Body of pancreas (tissue), 4 donors: Measurements from ENCODE around the gene SLC25A41. TPM values are rescaled to one million over a fixed set of nuclear protein-coding genes. Genes with fewer than 3 reads are reported as not detected.
"Not testable (repeated sequence)": the region's sequence is repeated elsewhere in the genome, so short reads cannot be mapped to it uniquely, and the experiment has no call there.

Source experiments
- ATAC-seq: fragments of 150-250 bp; one replicate; pipeline ENCODE4 v1.9.1; 2016
- DNase-seq, 4 donors: peaks; one replicate each; pipeline ENCODE4 v3.0.0-alpha.2; 2019
- H3K27ac ChIP-seq, 4 donors: fragments of 200-600 bp; sonication (generic); 1 replicate in 3 of 4; 2 replicates in 1 of 4; pipeline versions ENCODE4 v1.5.1 to v1.6.1; 2016 to 2019; ENCODE audit warnings: mild to moderate bottlenecking in 1 of 4, mixed read lengths in 1 of 4, moderate library complexity in 1 of 4
- H3K27me3 ChIP-seq, 2 donors: fragments of 200-600 bp; sonication (generic); one replicate each; pipeline ENCODE4 v1.6.0; 2016; ENCODE audit warnings: mild to moderate bottlenecking in 1 of 2
- H3K36me3 ChIP-seq, 2 donors: fragments of 200-600 bp; sonication (generic); replicated peaks in 1 of 2; 2 replicates each; pipeline ENCODE4 v1.5.1; 2016; ENCODE audit warnings: low read depth in 2 of 2; ENCODE audit not compliant: insufficient read depth in 1 of 2
- H3K4me1 ChIP-seq: fragments of 200-600 bp; sonication (generic); one replicate; pipeline ENCODE4 v1.6.0; 2016
- H3K4me3 ChIP-seq, 2 donors: fragments of 200-600 bp; sonication (generic); 1 replicate in 1 of 2; 2 replicates in 1 of 2; pipeline ENCODE4 v1.5.1; 2016 to 2019
- H3K9me3 ChIP-seq, 3 donors: fragments of 200-600 bp; sonication (generic); 1 replicate in 2 of 3; 2 replicates in 1 of 3; pipeline ENCODE4 v1.5.1; 2016
- POLR2A ChIP-seq, 3 donors: fragments of 450-650 bp; IDR thresholded peaks; one replicate each; pipeline ENCODE4 v1.6.1; 2016; ENCODE audit warnings: antibody characterized with exemption in 3 of 3, mild to moderate bottlenecking in 2 of 3
- WGBS, 2 donors: methylation state at CpG; one replicate each; pipeline ENCODE4 v1.1.5; 2017; 5-methylcytosine and 5-hydroxymethylcytosine counted together
- intact Hi-C: fragments of 100-400 bp; cut with DNase I; formaldehyde crosslinking; loops from one replicate; pipeline ENCODE4 v1.15.1; 2023
- total RNA-seq, 2 donors: library from RNA; depleted of rRNA; stranded (reverse); fragments of >200 nt; gene quantifications; one replicate each; pipeline ENCODE4 v1.1.0, GENCODE V29; 2016
- TF ChIP-seq, protein P1 (sequence below), 7 experiments: fragments of 450-650 bp in 4 of 7; fragments of 200-600 bp in 3 of 7; sonication (generic) in 3 of 7; IDR thresholded peaks; one replicate each; pipeline ENCODE4 v1.5.1; 2016 to 2019; ENCODE audit warnings: antibody characterized with exemption in 7 of 7

SLC25A41 gene
- total RNA-seq, 2 donors from 2014 or later, result not detected

- H3K27me3 ChIP-seq, result no peaks in the 10 kb centered on the region
- 83 to 86% methylated on average over 11 of the region's 11 CpGs for WGBS, 2 donors
- intact Hi-C loops, result no loop called here
- no peaks in the 10 kb centered on the region for H3K36me3 ChIP-seq
- no peak for DNase-seq
- no peaks in the 10 kb centered on the region for H3K9me3 ChIP-seq
- H3K27ac ChIP-seq, result no peak overlapping the region
- H3K4me3 ChIP-seq, result no peak overlapping the region
- no peak for ATAC-seq
- H3K4me1 ChIP-seq, result no peaks in the 10 kb centered on the region
- no peak for TF ChIP-seq POLR2A (IDR thresholded peaks at IDR 0.05)
- TF ChIP-seq, protein P1, sequence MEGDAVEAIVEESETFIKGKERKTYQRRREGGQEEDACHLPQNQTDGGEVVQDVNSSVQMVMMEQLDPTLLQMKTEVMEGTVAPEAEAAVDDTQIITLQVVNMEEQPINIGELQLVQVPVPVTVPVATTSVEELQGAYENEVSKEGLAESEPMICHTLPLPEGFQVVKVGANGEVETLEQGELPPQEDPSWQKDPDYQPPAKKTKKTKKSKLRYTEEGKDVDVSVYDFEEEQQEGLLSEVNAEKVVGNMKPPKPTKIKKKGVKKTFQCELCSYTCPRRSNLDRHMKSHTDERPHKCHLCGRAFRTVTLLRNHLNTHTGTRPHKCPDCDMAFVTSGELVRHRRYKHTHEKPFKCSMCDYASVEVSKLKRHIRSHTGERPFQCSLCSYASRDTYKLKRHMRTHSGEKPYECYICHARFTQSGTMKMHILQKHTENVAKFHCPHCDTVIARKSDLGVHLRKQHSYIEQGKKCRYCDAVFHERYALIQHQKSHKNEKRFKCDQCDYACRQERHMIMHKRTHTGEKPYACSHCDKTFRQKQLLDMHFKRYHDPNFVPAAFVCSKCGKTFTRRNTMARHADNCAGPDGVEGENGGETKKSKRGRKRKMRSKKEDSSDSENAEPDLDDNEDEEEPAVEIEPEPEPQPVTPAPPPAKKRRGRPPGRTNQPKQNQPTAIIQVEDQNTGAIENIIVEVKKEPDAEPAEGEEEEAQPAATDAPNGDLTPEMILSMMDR (IDR thresholded peaks at IDR 0.05), result no peak
These were observed 1.7 kb downstream of the SLC25A41 start for GRCh38 chr19:6431891-6432290.

DNA sequence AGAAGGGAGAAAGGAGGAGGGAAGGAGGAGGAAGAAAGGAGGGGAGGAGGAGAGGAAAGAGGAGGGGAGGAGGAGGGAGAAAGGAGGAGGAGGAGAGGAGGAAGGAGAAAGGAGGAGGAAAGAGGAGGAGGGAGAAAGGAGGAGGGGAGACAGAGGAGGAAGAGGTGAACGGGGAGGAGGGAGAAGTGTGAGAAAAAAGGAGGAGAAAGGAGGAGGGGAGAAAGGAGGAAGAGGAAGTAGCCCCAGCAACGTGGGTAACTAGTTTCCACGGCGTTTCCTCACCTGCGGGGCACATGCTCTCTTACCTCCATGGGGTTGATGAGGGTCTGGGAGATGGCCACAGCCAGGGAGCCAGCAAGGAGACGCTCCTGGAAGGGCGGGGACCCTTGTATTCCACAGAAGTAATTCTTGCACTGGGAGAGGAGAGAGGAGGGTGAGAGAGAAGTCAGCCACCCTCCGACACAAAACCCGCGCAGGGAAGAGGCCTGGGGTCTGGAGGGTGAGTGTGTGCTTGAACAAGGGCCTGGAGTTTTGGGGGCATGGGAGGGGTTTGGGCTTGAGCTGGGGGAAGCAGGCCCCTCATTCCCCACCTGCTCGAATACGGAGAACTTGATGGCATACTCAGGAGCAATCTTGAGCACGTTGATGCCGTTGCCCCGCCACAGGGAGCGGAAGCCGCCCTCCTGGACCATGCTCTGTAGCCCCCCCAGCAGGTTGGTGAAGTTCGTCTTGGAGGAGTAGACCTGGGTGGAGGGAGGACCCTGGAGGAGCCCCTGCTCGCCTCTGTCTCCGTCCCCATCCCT, 3.9 kb downstream of the SLC25A41 start:
- no peak overlapping the region for H3K4me3 ChIP-seq
- H3K9me3 ChIP-seq, result no peaks in the 10 kb centered on the region
- intact Hi-C loops, result no loop called here
- DNase-seq (no peak), ATAC-seq (no peak)
- no peak overlapping the region for H3K27ac ChIP-seq
- H3K36me3 ChIP-seq, result no peaks in the 10 kb centered on the region
- peaks cover 6% of the 10 kb centered on the region for H3K4me1 ChIP-seq
- H3K27me3 ChIP-seq, result no peaks in the 10 kb centered on the region
- 51% methylated on average over 16 to 20 of the region's 20 CpGs for WGBS, 2 donors
- no peak for TF ChIP-seq POLR2A (IDR thresholded peaks at IDR 0.05)
- TF ChIP-seq, protein P1 (IDR thresholded peaks at IDR 0.05), result no peak

DNA sequence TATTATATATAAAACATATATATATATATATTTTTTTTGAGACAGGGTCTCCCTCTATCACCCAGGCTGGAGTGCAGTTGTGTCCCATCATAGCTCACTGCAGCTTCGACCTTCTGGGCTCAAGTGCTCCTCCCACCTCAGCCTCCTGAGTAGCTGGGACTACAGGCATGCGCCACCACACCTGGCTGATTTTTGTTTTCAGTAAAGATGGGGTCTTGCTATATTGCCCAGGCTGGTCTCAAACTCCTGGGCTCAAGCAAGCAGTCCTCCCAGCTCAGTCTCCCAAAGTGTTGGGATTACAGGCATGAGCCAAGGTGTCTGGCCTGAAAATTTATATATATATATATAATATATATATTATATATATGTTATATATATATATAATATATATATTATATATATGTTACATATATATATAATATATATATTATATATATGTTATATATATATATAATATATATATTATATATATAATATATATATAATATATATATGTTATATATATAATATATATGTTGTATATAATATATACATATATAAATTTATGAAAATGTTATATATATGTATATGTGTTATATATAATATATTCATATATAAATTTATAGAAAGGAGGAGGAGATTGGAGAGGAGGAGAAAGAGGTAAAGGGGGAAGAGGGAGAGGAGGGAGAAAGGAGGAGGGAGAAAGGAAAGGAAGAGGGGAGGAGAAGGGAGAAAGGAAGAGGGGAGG, 4.7 kb downstream of the SLC25A41 start:
- ATAC-seq, intact Hi-C loops, H3K9me3 ChIP-seq, DNase-seq, H3K4me3 ChIP-seq, H3K27me3 ChIP-seq, H3K4me1 ChIP-seq, H3K27ac ChIP-seq, H3K36me3 ChIP-seq: not testable (repeated sequence)
- WGBS, 2 donors, result 86 to 95% methylated on average over 2 of the region's 2 CpGs

DNA sequence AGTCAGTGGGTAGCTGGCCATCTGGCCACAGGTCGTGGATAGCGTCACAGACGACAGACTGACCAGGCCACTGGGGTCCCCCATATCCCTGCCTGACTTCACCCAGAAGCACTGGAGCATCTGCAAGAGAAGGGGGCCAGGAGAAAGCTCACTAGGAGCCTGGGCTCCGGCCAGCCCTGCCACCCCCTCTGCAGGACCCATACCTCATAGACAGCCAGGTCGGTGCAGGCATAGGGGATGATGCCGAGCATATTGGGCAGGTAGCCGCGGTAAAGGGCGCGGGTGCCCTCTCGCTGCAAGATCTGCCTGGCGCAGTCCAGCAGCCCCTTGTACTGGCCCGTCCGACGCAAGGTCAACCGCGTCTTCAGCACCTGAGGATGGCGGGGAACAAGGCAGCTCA, 6.4 kb downstream of the SLC25A41 start:
- H3K27me3 ChIP-seq, result no peaks in the 10 kb centered on the region
- no peak overlapping the region for H3K27ac ChIP-seq
- WGBS, 2 donors, result 93 to 97% methylated on average over 4 to 18 of the region's 18 CpGs
- no peak for DNase-seq
- H3K4me3 ChIP-seq, result no peak overlapping the region
- no peaks in the 10 kb centered on the region for H3K9me3 ChIP-seq
- no peak for ATAC-seq
- intact Hi-C loops, result no loop called here
- H3K4me1 ChIP-seq, result peaks cover 19% of the 10 kb centered on the region
- TF ChIP-seq, protein P1 (IDR thresholded peaks at IDR 0.05), result no peak
- TF ChIP-seq POLR2A (IDR thresholded peaks at IDR 0.05), result no peak
- no peaks in the 10 kb centered on the region for H3K36me3 ChIP-seq

DNA sequence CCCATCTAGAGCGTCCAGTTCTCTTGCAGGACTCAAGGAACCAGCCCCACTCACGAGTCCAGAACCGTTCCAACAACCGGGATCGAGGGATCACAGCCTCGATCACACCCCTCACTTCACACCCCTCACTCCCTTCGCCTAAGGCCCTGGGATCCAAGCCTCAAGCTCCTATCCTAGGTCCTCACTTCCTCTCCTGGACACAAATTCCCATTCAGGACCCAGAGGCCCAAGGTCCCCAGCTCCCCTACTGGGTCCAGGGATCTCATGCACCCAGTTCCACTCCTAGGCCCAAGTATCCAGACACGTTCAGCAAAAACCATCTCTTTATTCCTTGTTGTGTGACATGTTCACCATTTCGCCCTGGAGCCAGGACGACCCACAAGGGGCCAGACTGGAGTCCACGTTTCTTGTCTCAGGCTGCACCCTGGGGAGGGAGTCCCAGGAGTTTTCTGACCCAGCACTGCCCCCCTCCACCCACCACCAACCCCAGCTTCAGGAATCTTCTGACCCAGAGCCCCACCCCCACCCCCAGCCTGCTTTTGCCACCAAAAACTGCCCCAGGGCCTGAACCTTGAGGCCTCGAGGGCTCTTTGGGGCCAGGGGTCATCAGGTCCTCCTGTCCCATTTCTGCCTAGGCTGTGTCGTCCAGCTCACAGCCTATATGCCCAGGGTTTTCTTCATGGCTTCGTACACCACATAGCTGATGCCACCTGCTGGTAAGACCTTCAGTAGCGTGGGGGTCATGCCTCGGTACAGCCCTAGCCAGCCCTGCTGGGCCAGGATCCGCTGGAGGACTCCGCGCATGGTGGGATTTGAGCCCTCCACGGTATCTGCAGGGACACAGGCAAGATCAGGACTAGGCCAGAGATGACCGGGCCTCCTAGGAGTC, 7.6 kb downstream of the SLC25A41 start:
- DNase-seq (no peak), ATAC-seq (no peak)
- WGBS, 2 donors, result 91 to 94% methylated on average over 18 to 19 of the region's 21 CpGs
- TF ChIP-seq, protein P1 (IDR thresholded peaks at IDR 0.05), result no peak
- no peak for TF ChIP-seq POLR2A (IDR thresholded peaks at IDR 0.05)
- H3K27me3 ChIP-seq, result no peaks in the 10 kb centered on the region
- peaks cover 19% of the 10 kb centered on the region for H3K4me1 ChIP-seq
- no peaks in the 10 kb centered on the region for H3K36me3 ChIP-seq
- intact Hi-C loops, result no loop called here
- H3K4me3 ChIP-seq, result no peak overlapping the region
- H3K9me3 ChIP-seq, result no peaks in the 10 kb centered on the region
- peak overlapping the region; percentile 63 to 82 (median 78) for H3K27ac ChIP-seq
